ENCODE measurements around the gene DGKI. TPM values are rescaled to one million over a fixed set of nuclear protein-coding genes. Genes with fewer than 3 reads are reported as not detected.
A peak's percentile ranks its signal among the peaks of the same experiment; 100 is the strongest.

Gene DGKI
- total RNA-seq (not detected in 2 replicates), polyA plus RNA-seq (not detected in 2 replicates), polyA minus RNA-seq (not detected in 2 replicates)
- 0.02 TPM for total RNA-seq (2013)

DNA sequence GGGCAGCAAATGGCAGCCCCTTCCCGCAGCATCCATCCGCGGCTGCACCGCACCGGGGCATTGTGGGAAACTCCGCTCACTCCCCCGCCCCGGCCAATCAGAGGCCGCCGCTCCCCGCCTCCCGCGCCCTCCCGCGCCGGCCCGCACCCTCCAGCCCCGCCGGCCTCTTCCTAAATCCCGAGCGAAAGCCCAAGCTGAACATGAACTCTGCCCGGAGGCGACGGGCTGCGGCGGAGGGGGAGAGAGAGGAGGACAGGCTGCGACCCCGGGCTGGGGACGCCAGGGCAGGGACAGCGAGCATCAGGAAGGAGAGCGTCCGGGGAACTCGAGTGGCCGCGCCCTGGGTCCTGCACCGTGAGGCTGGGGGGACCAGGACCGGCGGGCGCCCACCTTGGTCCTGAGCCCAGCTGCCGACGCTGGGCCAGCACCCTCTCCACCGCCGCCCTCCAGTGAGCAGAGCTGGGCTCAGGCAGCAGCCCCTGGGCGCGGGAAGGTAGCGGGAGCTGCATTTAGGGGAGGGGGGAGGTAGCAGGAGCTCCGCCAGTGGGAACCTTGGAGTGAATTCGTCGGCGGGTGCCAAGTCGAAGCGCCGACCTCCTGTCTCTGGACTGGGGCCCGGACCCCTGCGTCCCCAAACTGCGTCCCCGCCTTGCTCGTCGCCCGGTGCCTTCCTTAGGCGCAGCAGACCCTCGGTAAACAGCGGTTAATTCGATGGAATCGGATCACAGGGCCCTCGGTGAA lies at the start of gene DGKI:
TSS of gene DGKI (minus strand) at position 148 of the 741 bp plus-strand sequence.
- H3K27me3 Mint-ChIP-seq = peaks cover 79% of the 10 kb centered on the region
- peak within 1 kb of the TSS; percentile 66 for H3K4me2 ChIP-seq (replicated peaks; ENCODE audit: low read depth, low read length, poor library complexity, severe bottlenecking)
- H3K36me3 ChIP-seq (replicated peaks in 1 of 2; ENCODE audit: control extremely low read depth in 1 of 2, control insufficient read depth in 1 of 2, extremely low read depth in 1 of 2, insufficient read depth in 2 of 2, low read length in 1 of 2) = no peaks in the 10 kb centered on the region
- ATAC-seq (ENCODE audit: low read depth) (no peak), DNase-seq (peak; percentile 15)
- H4K20me1 ChIP-seq (ENCODE audit: control insufficient read depth, insufficient read depth, low read length, poor library complexity, severe bottlenecking) = no peaks in the 10 kb centered on the region
- H3K27me3 ChIP-seq (replicated peaks in 1 of 4; ENCODE audit: control extremely low read depth in 1 of 4, control insufficient read depth in 3 of 4, insufficient read depth in 4 of 4, low read length in 3 of 4) = peaks cover 0 to 49% (median 33%) of the 10 kb centered on the region in 4 experiments
- H3K9ac ChIP-seq (ENCODE audit: low read length) = no peak within 1 kb of the TSS
- H3K79me2 ChIP-seq (ENCODE audit: control insufficient read depth, insufficient read depth, low read length) = no peaks in the 10 kb centered on the region
- no peak within 1 kb of the TSS for H3K27ac ChIP-seq (ENCODE audit: low read length in 2 of 2)
- H3K4me3 Mint-ChIP-seq = peak within 1 kb of the TSS; percentile 65
- H2AFZ ChIP-seq (ENCODE audit: insufficient read depth, low read depth, low read length, poor library complexity, severe bottlenecking) = peak within 1 kb of the TSS; percentile 35
- WGBS (ENCODE audit: insufficient coverage) = 6% methylated on average over 66 of the region's 66 CpGs
- ChIA-PET POLR2A (no interaction called here), CTCF (no interaction called here)
- no peaks in the 10 kb centered on the region for H3K9me3 Mint-ChIP-seq (ENCODE audit: insufficient read depth)
- intact Hi-C loops (cut with micrococcal nuclease) = no loop called here
- peaks cover 6% of the 10 kb centered on the region for H3K4me1 Mint-ChIP-seq
- H3K4me3 ChIP-seq (ENCODE audit: control extremely low read depth in 1 of 5, extremely low read depth in 1 of 5, insufficient read depth in 1 of 5, low read depth in 2 of 5, low read length in 4 of 5) = peak within 1 kb of the TSS in 1 of 5 experiments; percentile 25
- H3K4me1 ChIP-seq (ENCODE audit: control insufficient read depth in 2 of 2, insufficient read depth in 2 of 2, low read length in 2 of 2) = peaks cover 11 to 17% of the 10 kb centered on the region in 2 donors
- H3K9me3 ChIP-seq (ENCODE audit: control extremely low read depth in 1 of 3, control insufficient read depth in 2 of 3, insufficient read depth in 1 of 3, low read length in 2 of 3) = no peaks in the 10 kb centered on the region
- TF ChIP-seq, protein P1, sequence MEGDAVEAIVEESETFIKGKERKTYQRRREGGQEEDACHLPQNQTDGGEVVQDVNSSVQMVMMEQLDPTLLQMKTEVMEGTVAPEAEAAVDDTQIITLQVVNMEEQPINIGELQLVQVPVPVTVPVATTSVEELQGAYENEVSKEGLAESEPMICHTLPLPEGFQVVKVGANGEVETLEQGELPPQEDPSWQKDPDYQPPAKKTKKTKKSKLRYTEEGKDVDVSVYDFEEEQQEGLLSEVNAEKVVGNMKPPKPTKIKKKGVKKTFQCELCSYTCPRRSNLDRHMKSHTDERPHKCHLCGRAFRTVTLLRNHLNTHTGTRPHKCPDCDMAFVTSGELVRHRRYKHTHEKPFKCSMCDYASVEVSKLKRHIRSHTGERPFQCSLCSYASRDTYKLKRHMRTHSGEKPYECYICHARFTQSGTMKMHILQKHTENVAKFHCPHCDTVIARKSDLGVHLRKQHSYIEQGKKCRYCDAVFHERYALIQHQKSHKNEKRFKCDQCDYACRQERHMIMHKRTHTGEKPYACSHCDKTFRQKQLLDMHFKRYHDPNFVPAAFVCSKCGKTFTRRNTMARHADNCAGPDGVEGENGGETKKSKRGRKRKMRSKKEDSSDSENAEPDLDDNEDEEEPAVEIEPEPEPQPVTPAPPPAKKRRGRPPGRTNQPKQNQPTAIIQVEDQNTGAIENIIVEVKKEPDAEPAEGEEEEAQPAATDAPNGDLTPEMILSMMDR (IDR thresholded peaks at IDR 0.05) = no peak
- TF ChIP-seq EZH2 (IDR thresholded peaks at IDR 0.05; ENCODE audit: borderline replicate concordance, insufficient read depth, low read depth, low read length, poor library complexity, severe bottlenecking) = no peak
- no peak within 1 kb of the TSS for H3K27ac Mint-ChIP-seq

All from B cell (primary cell).